GM21529 (cell line): Measurements from ENCODE around the gene PM20D2.
"Not testable (repeated sequence)": the region's sequence is repeated elsewhere in the genome, so short reads cannot be mapped to it uniquely, and the experiment has no call there.

ENCODE experiments used
- ATAC-seq: cut with Tn5 transposase; IDR thresholded peaks from one replicate; pipeline ENCODE4 v1.9.1; 2021; ENCODE audit not compliant: unreplicated experiment

The PM20D2 gene

GRCh38 chr6:89145956-89146717 is at the start of gene PM20D2:
Gene PM20D2, plus strand, starts transcription at chr6:89146055. Its CDS starts 90 bp downstream, at chr6:89146145.
- peak; percentile 72 for ATAC-seq

DNA sequence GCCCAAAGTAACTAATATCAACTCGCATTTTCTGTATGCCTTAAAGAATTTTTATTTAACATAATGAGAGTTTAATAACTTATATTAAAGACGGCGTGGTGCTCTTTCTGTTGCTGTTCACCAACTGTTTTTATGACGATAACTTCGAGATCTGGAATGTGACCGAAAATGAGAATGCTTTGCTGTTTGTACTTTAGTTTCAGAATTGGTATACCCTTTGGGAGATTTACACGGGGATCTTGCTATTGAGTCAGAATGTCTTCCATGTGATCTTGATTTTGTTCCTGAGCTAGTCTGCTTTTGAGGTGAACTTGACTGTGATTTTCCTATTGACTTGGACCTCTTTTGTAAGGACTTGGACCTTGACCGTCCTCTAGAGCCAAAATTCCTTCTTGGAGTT is 47.4 kb upstream of the PM20D2 start:
- ATAC-seq, result peak; percentile 62

GRCh38 chr6:89100114-89100513 is 45.7 kb upstream of the PM20D2 start:
- ATAC-seq, result no peak

DNA sequence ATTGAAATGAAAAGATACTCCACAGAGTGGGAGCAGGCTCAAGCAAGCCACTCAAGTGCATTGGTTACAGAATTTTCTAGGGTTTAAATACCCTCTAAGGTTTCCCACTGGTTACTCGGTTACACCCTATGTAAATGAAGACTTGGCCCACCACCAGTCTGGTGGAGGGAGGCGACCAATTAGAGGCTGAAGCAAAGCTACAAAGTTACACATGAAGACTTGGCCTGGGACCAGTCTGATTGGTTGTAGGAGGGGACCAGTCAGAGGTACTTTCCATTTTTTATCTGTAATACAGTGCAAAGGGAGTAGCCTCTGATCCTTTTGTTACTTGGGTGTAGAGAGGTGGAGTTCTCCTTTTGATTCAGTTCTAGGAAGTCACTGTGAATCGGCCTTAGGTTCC is 35.6 kb upstream of the PM20D2 start:
- no peak for ATAC-seq

GRCh38 chr6:89111933-89112332 is 33.9 kb upstream of the PM20D2 start:
- ATAC-seq, result no peak

DNA sequence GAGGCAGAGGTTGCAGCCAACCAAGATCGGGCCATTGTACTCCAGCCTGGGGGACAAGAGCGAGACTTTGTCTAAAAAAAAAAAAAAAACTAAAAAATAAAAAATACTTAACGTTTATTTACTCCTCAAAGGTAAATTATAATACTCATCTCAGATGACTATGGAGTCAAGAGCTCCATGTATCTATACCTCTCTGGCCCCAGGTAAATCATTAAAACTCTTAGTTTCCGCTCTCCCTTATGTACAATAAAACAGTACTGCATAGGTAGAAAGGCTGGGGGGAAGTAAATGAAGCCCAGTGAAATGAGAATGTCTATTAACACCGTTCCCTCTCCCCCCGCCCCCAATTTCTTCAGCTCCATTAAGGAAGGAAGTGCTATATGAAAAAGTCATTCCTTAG is 29.2 kb upstream of the PM20D2 start:
- ATAC-seq, result no peak

DNA sequence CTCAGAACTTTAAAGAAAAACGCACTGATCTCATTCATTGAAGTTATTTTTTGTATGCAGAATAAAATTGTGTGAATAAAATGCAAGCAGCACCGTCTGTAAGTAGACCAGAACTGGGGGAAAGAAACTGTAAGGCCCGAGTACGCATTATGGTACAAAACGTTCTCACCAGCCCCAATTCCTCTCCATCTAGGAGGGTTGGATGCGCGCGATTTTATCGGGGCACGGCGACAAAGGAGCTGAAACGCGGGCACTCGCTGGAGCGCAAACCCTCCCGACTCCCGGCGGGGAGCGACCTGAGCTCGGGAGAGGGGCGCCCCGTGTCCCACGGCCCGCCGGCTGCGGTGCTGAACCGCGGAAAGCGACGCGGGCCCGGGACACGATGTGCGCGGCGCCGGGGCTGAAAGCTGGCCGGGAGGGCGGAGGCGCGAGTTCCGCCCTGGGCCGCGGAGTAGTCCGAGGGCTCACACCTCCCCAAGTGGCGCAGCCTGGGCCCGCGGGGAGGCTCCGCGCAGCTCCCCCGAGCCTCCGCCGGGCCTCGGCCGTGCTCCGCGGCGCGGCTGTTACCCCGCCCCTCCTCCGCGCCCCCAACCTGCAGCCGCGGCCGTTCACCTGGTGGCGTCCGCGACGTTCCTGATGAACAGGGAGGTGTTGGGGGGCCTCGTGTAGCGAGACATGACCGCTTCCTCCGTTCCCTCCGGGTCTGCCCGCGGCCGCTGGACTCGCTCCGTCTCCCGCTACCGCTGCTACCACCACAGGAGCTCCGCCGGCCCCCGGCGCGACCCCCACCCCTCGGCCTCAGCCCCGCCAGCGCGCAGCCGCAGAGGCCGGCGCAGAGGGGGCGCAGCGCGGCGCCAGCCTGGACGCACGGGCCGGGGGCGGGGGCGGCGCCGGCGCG is 28.4 kb upstream of the PM20D2 start, which contains the start of gene SRSF12:
SRSF12 (minus strand) TSS at position 861 of the 898 bp plus-strand sequence; CDS start at position 677, 184 bp downstream.
- ATAC-seq, result peak; percentile 85

DNA sequence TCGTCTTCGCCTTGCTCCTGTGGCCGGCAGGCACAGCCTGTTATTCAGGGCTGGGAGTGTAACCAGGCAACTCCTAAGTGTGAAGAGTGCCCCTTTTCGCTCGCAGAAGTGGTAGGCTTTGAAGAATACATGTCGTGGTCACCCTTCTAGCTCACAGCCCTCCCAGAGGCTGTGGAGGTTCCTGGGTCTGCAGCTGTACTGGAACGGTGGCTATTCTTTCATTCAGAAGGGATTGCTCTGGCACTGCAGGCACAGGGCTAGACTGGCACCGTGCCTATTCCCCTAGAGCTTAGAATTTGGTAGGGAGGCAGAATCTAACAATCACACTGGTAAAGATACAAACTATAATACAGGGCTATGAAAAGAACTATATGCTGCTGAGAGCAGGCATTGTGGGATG is 26.9 kb upstream of the PM20D2 start:
- ATAC-seq, result no peak

DNA sequence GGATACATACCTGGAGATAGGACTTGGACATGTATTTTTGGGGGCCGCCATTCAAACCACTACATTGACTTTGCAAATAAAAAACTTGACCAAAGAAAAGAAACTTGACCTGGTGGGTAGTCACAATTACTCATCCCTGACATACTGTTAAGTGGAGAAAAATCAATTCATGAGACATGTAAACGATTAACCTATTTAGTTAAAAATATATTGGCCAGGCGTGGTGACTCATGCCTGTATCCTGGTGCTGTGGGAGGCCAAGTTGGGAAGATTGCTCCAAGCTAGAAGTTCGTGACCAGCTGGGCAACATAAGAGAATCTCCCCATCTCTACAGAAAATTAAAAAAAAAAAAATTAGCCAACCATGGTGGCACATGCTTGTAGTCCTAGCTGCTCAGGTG is 25.5 kb upstream of the PM20D2 start:
- ATAC-seq, result no peak

- no peak for ATAC-seq
These were observed 23.9 kb upstream of the PM20D2 start for GRCh38 chr6:89121934-89122333.

- ATAC-seq, result peak; percentile 59
These were observed 23.2 kb upstream of the PM20D2 start for GRCh38 chr6:89122625-89123024.

GRCh38 chr6:89128256-89128671 is 17.6 kb upstream of the PM20D2 start:
- not testable (repeated sequence) for ATAC-seq

- no peak for ATAC-seq
These were observed 14.3 kb upstream of the PM20D2 start for GRCh38 chr6:89131599-89131998.

- ATAC-seq, result no peak
These were observed 13.8 kb upstream of the PM20D2 start for GRCh38 chr6:89132057-89132456.

- no peak for ATAC-seq
These were observed 11.9 kb upstream of the PM20D2 start for GRCh38 chr6:89133981-89134380.

- ATAC-seq, result no peak
These were observed 11.1 kb upstream of the PM20D2 start for GRCh38 chr6:89134723-89135122.

DNA sequence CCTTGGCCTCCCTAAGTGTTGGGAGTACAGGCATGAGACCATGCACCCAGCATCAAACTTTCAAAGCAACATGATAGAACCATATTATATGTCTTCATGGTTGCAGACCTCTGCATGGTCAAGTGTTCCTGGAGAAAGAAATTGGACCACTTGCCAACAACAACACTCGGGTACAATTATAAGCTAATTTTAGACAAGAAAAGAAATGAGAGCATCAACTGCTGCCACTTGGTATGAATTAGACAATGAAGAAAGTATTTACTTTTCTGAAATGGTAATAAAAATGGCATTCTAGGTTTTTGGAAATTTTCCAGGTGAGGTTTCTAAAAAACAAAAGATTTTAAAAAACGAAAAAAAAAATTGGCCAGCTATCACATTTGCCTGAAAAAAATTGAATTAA is 7.7 kb upstream of the PM20D2 start:
- no peak for ATAC-seq

GRCh38 chr6:89139509-89140346 is 6.1 kb upstream of the PM20D2 start:
- no peak for ATAC-seq

- ATAC-seq, result no peak
These were observed 5.3 kb upstream of the PM20D2 start for GRCh38 chr6:89140347-89141156.

DNA sequence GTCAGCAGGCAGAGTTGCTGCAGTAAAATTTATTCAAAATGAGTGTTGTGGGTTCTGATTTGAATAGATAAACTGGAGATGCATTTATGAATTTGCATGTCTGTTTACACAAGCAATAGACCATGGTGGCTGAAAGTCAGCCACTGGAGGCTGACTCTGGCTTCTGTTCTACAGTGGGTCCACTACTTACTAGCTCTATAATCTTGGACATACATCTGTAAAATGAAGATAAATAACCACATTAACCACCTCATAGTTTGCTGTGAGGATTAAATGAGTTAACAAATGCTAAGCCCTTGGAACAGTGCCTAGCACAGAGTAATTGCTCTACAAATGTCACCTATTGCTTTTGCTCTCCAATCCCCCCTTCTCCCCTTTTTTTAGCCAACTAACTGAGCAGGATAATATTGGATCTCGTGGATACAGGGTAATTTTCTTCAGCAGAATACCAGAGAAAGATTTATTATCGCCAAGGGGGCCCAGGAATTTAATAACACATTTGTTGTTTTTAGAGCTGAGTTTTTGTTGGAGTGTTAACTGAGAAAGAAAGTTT is 1.4 kb upstream of the PM20D2 start:
- peak; percentile 21 for ATAC-seq
